Natural killer cell (primary cell): ENCODE measurements around the gene PPP2R5A. TPM values are rescaled to one million over a fixed set of nuclear protein-coding genes. Genes with fewer than 3 reads are reported as not detected.

Experiments used
- ATAC-seq, 3 donors: fragments of 150-1000 bp in 2 of 3; fragments of 200-7000 bp in 1 of 3; cut with Tn5 transposase; 1 replicate in 1 of 3; 2 replicates in 2 of 3; pipeline ENCODE4 v1.10.0; 2021; ENCODE audit warnings: mild to moderate bottlenecking in 2 of 3, moderate library complexity in 2 of 3
- DNase-seq, 2 donors: peaks; one replicate each; pipeline versions ENCODE4 v3.0.0 to v3.0.0-alpha.2; 2013 to 2021; ENCODE audit warnings: mixed read lengths in 1 of 2
- H3K27ac ChIP-seq: one replicate; pipeline ENCODE4 v1.5.1; 2013; ENCODE audit warnings: mild to moderate bottlenecking, low read length
- H3K27me3 ChIP-seq: one replicate; pipeline ENCODE4 v1.6.1; 2013; ENCODE audit warnings: low read length; ENCODE audit not compliant: control insufficient read depth, insufficient read depth
- H3K36me3 ChIP-seq: one replicate; pipeline ENCODE4 v1.6.1; 2013; ENCODE audit warnings: low read length; ENCODE audit not compliant: control insufficient read depth, insufficient read depth
- H3K4me1 ChIP-seq: one replicate; pipeline ENCODE4 v1.6.1; 2013; ENCODE audit warnings: low read length; ENCODE audit not compliant: control insufficient read depth, insufficient read depth
- H3K4me3 ChIP-seq: one replicate; pipeline ENCODE4 v1.5.1; 2013; ENCODE audit warnings: low read length
- H3K9me3 ChIP-seq: one replicate; pipeline ENCODE4 v1.6.1; 2013; ENCODE audit warnings: low read length; ENCODE audit not compliant: control insufficient read depth, insufficient read depth
- H3K27ac Mint-ChIP-seq, 2 donors: one replicate each; pipeline ENCODE4 v1.8.0; 2022; ENCODE audit warnings: mild to moderate bottlenecking in 2 of 2, mixed read lengths in 2 of 2, moderate library complexity in 1 of 2
- H3K27me3 Mint-ChIP-seq, 2 donors: one replicate each; pipeline ENCODE4 v1.8.0; 2022; ENCODE audit warnings: low read depth in 2 of 2, mixed read lengths in 2 of 2
- H3K36me3 Mint-ChIP-seq: one replicate; pipeline ENCODE4 v1.8.0; 2022; ENCODE audit warnings: mixed read lengths
- H3K4me1 Mint-ChIP-seq, 2 donors: one replicate each; pipeline ENCODE4 v1.8.0; 2022; ENCODE audit warnings: mixed read lengths in 2 of 2
- H3K4me3 Mint-ChIP-seq: one replicate; pipeline ENCODE4 v1.8.0; 2022; ENCODE audit warnings: mild to moderate bottlenecking, moderate library complexity, mixed read lengths
- H3K9me3 Mint-ChIP-seq, 2 donors: one replicate each; pipeline ENCODE4 v1.8.0; 2022; ENCODE audit warnings: mixed read lengths in 2 of 2
- WGBS: methylation state at CpG from one replicate; pipeline ENCODE4 v1.1.7; 2013; ENCODE audit warnings: missing lambda C conversion rate; ENCODE audit not compliant: insufficient coverage; 5-methylcytosine and 5-hydroxymethylcytosine counted together
- intact Hi-C: fragments of 100-400 bp; cut with micrococcal nuclease; formaldehyde crosslinking; loops from one replicate; pipeline ENCODE4 v1.14.2; 2022
- total RNA-seq, 4 donors: library from RNA; stranded (reverse); fragments of 120-200 nt in 1 of 4; gene quantifications; one replicate each; pipeline versions ENCODE4 v1.2.3 to v1.2.4, GENCODE V29; 2013 to 2022
- TF ChIP-seq, protein P1 (sequence below): fragments of 200-600 bp; IDR thresholded peaks from one replicate; pipeline ENCODE4 v1.8.0; 2022; ENCODE audit warnings: antibody characterized with exemption

The PPP2R5A gene
- total RNA-seq, 3 donors from 2014 or later (not counting 1 experiment from before 2014, with no cell fraction given), result 74.0 to 99.8 (median 86.4) TPM

DNA sequence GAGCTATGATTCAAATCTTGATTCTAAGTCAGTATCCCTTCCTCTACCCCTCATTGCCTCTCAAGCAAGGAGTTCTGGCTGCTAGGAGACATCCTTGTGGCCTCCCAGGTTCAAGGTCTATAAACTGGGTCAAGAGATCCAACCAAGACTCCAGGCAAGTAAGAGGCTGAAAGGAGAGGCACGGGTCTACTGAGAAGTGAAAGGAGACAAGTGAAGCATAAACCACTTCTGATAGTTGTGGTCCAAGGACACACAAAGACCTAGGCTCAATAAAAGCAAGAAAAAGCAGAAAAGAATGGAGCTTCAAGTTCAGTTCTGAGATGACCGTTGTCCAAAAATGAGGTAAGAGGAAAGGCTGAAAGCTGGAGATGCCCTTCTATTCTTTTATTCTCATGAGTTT, 17.8 kb upstream of the PPP2R5A start:
- WGBS, result 18% methylated on average over 2 of the region's 2 CpGs
- intact Hi-C loops, result no loop called here
- no peaks in the 10 kb centered on the region for H3K27me3 ChIP-seq
- Mint-ChIP-seq H3K4me1 (peaks cover 0 to 8% of the 10 kb centered on the region in 2 donors), H3K36me3 (no peaks in the 10 kb centered on the region), H3K4me3 (no peak overlapping the region), H3K27me3 (peaks cover 0 to 7% of the 10 kb centered on the region in 2 donors), H3K27ac (no peak overlapping the region), H3K9me3 (no peaks in the 10 kb centered on the region)
- no peak overlapping the region for H3K27ac ChIP-seq
- DNase-seq (no peak), ATAC-seq (no peak)
- no peaks in the 10 kb centered on the region for H3K4me1 ChIP-seq
- H3K4me3 ChIP-seq, result no peak overlapping the region
- no peaks in the 10 kb centered on the region for H3K9me3 ChIP-seq
- H3K36me3 ChIP-seq, result no peaks in the 10 kb centered on the region
- TF ChIP-seq, protein P1, sequence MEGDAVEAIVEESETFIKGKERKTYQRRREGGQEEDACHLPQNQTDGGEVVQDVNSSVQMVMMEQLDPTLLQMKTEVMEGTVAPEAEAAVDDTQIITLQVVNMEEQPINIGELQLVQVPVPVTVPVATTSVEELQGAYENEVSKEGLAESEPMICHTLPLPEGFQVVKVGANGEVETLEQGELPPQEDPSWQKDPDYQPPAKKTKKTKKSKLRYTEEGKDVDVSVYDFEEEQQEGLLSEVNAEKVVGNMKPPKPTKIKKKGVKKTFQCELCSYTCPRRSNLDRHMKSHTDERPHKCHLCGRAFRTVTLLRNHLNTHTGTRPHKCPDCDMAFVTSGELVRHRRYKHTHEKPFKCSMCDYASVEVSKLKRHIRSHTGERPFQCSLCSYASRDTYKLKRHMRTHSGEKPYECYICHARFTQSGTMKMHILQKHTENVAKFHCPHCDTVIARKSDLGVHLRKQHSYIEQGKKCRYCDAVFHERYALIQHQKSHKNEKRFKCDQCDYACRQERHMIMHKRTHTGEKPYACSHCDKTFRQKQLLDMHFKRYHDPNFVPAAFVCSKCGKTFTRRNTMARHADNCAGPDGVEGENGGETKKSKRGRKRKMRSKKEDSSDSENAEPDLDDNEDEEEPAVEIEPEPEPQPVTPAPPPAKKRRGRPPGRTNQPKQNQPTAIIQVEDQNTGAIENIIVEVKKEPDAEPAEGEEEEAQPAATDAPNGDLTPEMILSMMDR, result no peak

DNA sequence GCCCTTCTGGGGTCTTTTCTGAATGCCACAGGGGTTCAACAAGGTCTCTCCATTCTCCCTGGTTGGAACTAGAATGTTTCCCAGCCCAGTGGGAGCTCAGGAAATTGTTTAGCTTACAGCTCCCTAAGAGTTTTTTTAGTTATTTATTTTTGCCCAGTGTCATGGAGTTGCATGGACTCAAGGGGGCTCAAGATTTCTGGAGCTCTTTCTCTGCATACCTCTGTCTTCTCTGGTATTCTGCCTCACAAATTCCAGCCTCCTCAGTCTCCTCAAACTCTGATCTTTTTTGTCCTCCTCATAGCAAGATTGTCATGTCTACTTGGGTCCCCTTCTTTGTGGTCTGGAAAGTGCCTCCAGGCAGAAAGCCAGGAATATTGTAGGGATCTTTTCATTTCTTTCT, 15.9 kb upstream of the PPP2R5A start:
- Mint-ChIP-seq H3K4me3 (no peak overlapping the region), H3K36me3 (no peaks in the 10 kb centered on the region), H3K9me3 (no peaks in the 10 kb centered on the region), H3K4me1 (peaks cover 0 to 8% of the 10 kb centered on the region in 2 donors), H3K27ac (no peak overlapping the region), H3K27me3 (peaks cover 0 to 7% of the 10 kb centered on the region in 2 donors)
- no peaks in the 10 kb centered on the region for H3K27me3 ChIP-seq
- H3K4me3 ChIP-seq, result no peak overlapping the region
- ATAC-seq, result no peak
- H3K9me3 ChIP-seq, result no peaks in the 10 kb centered on the region
- no peaks in the 10 kb centered on the region for H3K36me3 ChIP-seq
- no peaks in the 10 kb centered on the region for H3K4me1 ChIP-seq
- intact Hi-C loops, result no loop called here
- no peak for DNase-seq
- no peak overlapping the region for H3K27ac ChIP-seq
- TF ChIP-seq, protein P1, result no peak

DNA sequence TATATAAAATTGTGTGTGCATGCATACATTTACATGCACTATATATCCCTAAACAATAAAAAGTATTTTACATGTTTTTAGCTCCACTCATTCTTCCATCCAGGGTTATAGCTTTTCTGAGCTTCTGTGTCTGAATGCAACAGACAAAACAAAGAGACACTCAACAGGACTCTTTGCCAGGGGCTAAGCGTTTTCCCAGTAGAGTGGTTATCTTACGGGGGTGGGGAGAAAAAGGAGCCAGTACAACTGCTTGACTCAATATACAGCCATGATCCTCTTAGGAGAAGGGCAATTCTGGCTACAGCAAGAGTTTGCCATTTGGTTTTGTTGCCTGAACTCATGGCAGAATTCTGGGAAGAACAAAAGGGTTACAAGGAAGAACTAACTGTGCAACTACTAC, 14.6 kb upstream of the PPP2R5A start:
- Mint-ChIP-seq H3K9me3 (no peaks in the 10 kb centered on the region), H3K36me3 (no peaks in the 10 kb centered on the region), H3K4me3 (no peak overlapping the region), H3K27ac (no peak overlapping the region), H3K27me3 (peaks cover 0 to 7% of the 10 kb centered on the region in 2 donors), H3K4me1 (peaks cover 0 to 8% of the 10 kb centered on the region in 2 donors)
- H3K27me3 ChIP-seq, result no peaks in the 10 kb centered on the region
- no peaks in the 10 kb centered on the region for H3K4me1 ChIP-seq
- 100% methylated on average over 1 of the region's 2 CpGs for WGBS
- ATAC-seq (no peak), DNase-seq (no peak)
- no peak overlapping the region for H3K27ac ChIP-seq
- H3K9me3 ChIP-seq, result no peaks in the 10 kb centered on the region
- H3K36me3 ChIP-seq, result no peaks in the 10 kb centered on the region
- TF ChIP-seq, protein P1, result no peak
- no peak overlapping the region for H3K4me3 ChIP-seq
- intact Hi-C loops, result no loop called here

DNA sequence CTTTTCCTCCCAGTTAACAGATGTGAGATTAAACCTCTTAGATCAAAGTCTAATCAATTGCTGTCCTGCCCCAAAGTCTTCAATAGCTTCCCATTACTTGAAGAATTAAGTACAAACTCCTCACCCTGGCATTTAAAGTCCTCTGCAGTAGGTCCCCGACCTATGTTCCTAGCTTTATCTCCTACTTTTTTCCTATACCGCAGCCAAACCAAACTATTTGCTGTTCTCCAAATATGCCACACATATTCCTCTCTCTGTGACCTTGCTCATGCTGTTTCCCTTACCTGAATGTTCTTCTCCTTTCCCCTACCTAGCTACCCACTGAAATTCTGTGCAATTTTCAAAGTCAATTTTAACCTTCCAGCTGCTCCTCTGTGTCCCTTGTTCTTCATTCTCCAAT, 14.0 kb upstream of the PPP2R5A start:
- TF ChIP-seq, protein P1, result no peak
- DNase-seq (no peak), ATAC-seq (no peak)
- H3K4me3 Mint-ChIP-seq, result no peak overlapping the region
- H3K36me3 Mint-ChIP-seq, result no peaks in the 10 kb centered on the region
- Histone ChIP-seq H3K4me1 (no peaks in the 10 kb centered on the region), H3K36me3 (no peaks in the 10 kb centered on the region), H3K27ac (no peak overlapping the region), H3K27me3 (no peaks in the 10 kb centered on the region), H3K9me3 (no peaks in the 10 kb centered on the region), H3K4me3 (no peak overlapping the region)
- H3K27ac Mint-ChIP-seq, result no peak overlapping the region
- peaks cover 0 to 7% of the 10 kb centered on the region in 2 donors for H3K27me3 Mint-ChIP-seq
- intact Hi-C loops, result no loop called here
- H3K4me1 Mint-ChIP-seq, result peaks cover 0 to 8% of the 10 kb centered on the region in 2 donors
- WGBS, result 93% methylated on average over 2 of the region's 2 CpGs
- no peaks in the 10 kb centered on the region for H3K9me3 Mint-ChIP-seq
